ENCODE data around the gene STMN3. TPM values are rescaled to one million over a fixed set of nuclear protein-coding genes. Genes with fewer than 3 reads are reported as not detected.

Gene STMN3
- total and polyA plus RNA-seq, 2 of the 8 experiments (the other 6 are each of a cell fraction or from before 2014, with no cell fraction given): 51.5 to 63.1 TPM

- no peak for TF ChIP-seq SIRT6 (IDR thresholded peaks at IDR 0.05; ENCODE audit: low read length)
- TF ChIP-seq SIN3A (conservative IDR thresholded peaks at IDR 0.05 in 1 of 2, IDR thresholded peaks at IDR 0.05 in 1 of 2; ENCODE audit: low read depth in 1 of 2, low read length in 2 of 2): no peak
- no peak for TF ChIP-seq SUZ12 (IDR thresholded peaks at IDR 0.05; ENCODE audit: low read length)
- no peak for TF ChIP-seq SP1 (IDR thresholded peaks at IDR 0.05; ENCODE audit: low read depth, low read length)
Measured at GRCh38 chr20:63635431-63636141, 17.6 kb downstream of the STMN3 start (continued).

Measured in H1 (cell line).